ENCODE data around the gene HECA.
A peak's percentile ranks its signal among the peaks of the same experiment; 100 is the strongest.

Gene HECA

DNA sequence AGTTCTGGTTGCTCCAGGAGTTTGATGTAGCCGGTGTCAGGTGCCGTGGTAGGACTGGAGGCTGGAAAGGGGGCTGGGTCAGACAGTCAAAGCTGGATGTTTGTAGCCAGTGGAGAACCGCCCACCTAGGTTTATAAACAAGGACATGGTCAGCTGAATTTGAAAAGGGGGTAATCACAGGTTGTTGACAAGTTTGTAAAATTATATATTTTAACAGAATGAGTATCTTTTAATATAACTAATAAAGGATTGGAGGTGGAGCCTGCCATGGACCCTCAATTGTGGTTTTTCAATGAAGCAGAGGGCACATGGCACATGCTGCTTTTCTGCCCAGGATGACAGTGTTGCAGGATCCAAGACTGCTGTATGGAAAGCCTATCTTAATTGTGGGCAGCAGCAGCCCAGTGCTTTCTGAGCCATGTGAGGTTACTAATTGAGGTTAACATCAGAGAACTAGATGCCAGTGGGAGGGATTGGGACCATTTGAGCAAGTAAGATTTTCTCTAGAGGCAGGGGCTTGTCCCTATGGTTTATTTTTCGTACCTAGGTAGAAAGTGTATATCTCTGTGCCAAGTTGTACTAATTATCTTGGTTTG is 9.7 kb downstream of the HECA start:
- ATAC-seq (replicated peaks; ENCODE audit: extremely low read depth, poor library complexity, severe bottlenecking) (no peak), DNase-seq (ENCODE audit: low spot score in 2 of 2) (no peak)
- H3K4me3 Mint-ChIP-seq, result peak overlapping the region; percentile 74
- no peaks in the 10 kb centered on the region for H3K27me3 Mint-ChIP-seq
- H3K27ac Mint-ChIP-seq (ENCODE audit: low read depth), result peak overlapping the region; percentile 91
- H3K4me1 Mint-ChIP-seq, result peaks cover 84% of the 10 kb centered on the region
- no peaks in the 10 kb centered on the region for H3K9me3 Mint-ChIP-seq
- H3K36me3 Mint-ChIP-seq (ENCODE audit: insufficient read depth), result peaks cover 33% of the 10 kb centered on the region

DNA sequence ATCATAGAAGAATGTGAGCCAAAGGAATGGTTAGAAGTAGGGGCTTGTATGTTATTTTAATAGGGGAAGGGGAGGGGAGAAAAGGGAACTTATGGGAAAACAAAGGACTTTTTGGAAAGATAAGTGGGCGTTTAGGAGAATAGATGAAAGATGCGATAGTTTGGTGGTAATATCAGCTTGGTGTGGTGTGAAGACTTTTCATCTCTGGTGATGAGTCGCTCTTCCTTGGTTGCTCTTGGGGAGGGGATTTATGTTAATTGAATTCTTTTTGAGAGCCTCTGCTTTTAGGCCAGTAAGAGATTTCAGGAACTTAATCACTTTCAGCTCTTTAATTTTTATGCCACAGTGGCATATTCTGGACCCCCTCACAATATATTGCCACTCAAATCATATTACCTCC is 10.8 kb downstream of the HECA start:
- Mint-ChIP-seq H3K36me3 (ENCODE audit: insufficient read depth) (peaks cover 33% of the 10 kb centered on the region), H3K4me1 (peaks cover 84% of the 10 kb centered on the region), H3K9me3 (no peaks in the 10 kb centered on the region), H3K4me3 (peak overlapping the region; percentile 74), H3K27me3 (no peaks in the 10 kb centered on the region), H3K27ac (ENCODE audit: low read depth) (peak overlapping the region; percentile 91)
- DNase-seq (ENCODE audit: low spot score in 2 of 2) (no peak), ATAC-seq (replicated peaks; ENCODE audit: extremely low read depth, poor library complexity, severe bottlenecking) (no peak)

DNA sequence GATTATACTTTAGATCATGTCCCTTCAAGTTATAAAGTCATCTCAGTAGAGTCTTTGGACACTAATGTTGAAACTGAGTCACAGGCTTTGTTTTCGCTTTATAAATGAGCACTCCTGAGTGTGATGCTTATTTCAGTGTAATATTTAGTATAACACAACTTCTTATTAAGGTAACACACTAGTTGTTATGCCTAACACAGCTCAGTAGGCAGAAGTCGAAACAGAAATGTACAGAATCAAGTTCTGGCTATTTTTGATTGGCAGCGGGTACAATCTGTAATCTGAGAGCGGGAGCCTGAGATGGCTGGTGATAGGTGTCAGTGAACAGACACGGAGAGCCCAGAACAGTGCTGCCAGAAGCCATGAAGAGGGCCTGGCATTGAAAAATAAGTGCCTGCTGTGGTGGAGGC is 11.4 kb downstream of the HECA start:
- Mint-ChIP-seq H3K36me3 (ENCODE audit: insufficient read depth) (peaks cover 33% of the 10 kb centered on the region), H3K4me1 (peaks cover 88% of the 10 kb centered on the region), H3K27me3 (no peaks in the 10 kb centered on the region), H3K27ac (ENCODE audit: low read depth) (peak overlapping the region; percentile 91), H3K4me3 (peak overlapping the region; percentile 74), H3K9me3 (no peaks in the 10 kb centered on the region)
- DNase-seq (ENCODE audit: low spot score in 2 of 2), result no peak
- ATAC-seq (replicated peaks; ENCODE audit: extremely low read depth, poor library complexity, severe bottlenecking), result peak; percentile 25

DNA sequence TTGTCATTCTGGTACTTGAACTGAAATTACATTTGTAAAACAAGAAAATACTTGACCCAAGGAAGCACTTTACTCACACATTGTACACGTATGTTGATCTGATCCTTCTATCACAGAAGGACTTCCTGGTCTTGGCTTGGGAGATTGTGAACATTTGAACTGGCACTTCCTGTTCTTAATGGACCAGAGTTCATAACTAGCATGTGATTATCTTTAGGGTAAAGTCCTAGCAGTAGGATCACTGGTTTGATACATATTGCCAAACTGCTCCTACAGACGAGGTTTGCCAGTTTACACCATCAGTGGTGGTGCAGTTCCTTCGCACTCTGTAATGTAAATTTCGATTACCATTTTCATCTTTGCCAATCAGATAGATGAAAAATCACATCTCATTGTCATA is 12.7 kb downstream of the HECA start:
- Mint-ChIP-seq H3K27me3 (no peaks in the 10 kb centered on the region), H3K4me1 (peaks cover 99% of the 10 kb centered on the region), H3K9me3 (no peaks in the 10 kb centered on the region), H3K27ac (ENCODE audit: low read depth) (peak overlapping the region; percentile 91), H3K36me3 (ENCODE audit: insufficient read depth) (peaks cover 25% of the 10 kb centered on the region), H3K4me3 (peak overlapping the region; percentile 74)
- ATAC-seq (replicated peaks; ENCODE audit: extremely low read depth, poor library complexity, severe bottlenecking) (no peak), DNase-seq (ENCODE audit: low spot score in 2 of 2) (no peak)

DNA sequence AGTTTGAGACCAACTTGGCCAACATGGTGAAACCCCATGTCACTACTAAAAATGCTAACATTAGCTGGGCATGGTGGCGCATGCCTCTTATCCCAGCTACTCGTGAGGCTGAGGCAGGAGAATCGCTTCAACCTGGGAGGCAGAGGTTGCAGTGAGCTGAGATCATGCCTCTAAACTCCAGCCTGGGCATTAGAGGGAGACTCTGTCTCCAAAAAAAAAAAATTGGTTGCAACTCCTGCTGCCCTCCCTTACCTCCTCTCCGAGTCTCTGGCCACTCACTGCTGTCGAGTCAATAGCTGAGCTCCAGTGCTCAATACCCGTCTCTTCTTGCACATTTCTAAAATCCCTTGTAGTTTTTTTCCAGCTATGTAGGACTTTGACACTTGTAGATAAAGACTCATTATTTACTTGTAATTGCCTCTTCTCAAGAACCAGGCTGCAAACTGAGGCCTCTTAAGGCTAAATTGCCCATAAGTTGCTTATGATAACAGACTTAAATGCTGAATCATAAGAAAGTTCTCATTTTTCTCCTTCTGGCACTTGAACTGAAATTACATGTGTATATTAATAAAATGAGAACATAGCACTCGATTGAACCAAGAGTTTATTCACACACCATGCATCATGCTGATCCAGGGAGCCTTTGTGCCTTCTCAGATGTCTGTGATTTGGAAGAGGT is 13.8 kb downstream of the HECA start:
- peaks cover 88% of the 10 kb centered on the region for H3K4me1 Mint-ChIP-seq
- no peak for DNase-seq (ENCODE audit: low spot score in 2 of 2)
- no peak for ATAC-seq (replicated peaks; ENCODE audit: extremely low read depth, poor library complexity, severe bottlenecking)
- H3K27ac Mint-ChIP-seq (ENCODE audit: low read depth), result no peak overlapping the region
- no peaks in the 10 kb centered on the region for H3K9me3 Mint-ChIP-seq
- H3K4me3 Mint-ChIP-seq, result peak overlapping the region; percentile 74
- peaks cover 18% of the 10 kb centered on the region for H3K36me3 Mint-ChIP-seq (ENCODE audit: insufficient read depth)
- H3K27me3 Mint-ChIP-seq, result no peaks in the 10 kb centered on the region

DNA sequence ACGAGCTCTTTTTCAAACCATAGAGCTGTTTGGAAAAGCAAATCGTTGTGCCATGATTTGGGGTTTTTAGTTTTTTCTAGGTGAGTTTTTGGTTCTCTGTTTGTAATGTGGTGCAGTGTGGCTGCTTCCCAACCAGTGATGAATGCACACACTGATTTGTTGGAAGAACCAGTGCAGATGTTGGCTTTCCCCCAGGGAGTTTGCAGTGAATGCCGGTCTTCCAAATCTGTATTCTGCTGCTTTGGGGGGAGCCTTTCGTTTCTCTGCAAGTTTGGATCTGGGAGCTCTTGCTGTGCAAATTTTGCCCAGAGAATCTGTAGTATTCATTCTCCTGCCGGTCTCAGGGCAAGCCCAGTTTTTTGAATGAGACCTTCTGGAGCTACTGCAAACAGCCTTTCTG is 14.5 kb downstream of the HECA start:
- no peak for ATAC-seq (replicated peaks; ENCODE audit: extremely low read depth, poor library complexity, severe bottlenecking)
- no peaks in the 10 kb centered on the region for H3K9me3 Mint-ChIP-seq
- H3K27ac Mint-ChIP-seq (ENCODE audit: low read depth), result no peak overlapping the region
- no peak for DNase-seq (ENCODE audit: low spot score in 2 of 2)
- H3K27me3 Mint-ChIP-seq, result no peaks in the 10 kb centered on the region
- H3K4me1 Mint-ChIP-seq, result peaks cover 88% of the 10 kb centered on the region
- H3K36me3 Mint-ChIP-seq (ENCODE audit: insufficient read depth), result peaks cover 17% of the 10 kb centered on the region
- H3K4me3 Mint-ChIP-seq, result peak overlapping the region; percentile 74

DNA sequence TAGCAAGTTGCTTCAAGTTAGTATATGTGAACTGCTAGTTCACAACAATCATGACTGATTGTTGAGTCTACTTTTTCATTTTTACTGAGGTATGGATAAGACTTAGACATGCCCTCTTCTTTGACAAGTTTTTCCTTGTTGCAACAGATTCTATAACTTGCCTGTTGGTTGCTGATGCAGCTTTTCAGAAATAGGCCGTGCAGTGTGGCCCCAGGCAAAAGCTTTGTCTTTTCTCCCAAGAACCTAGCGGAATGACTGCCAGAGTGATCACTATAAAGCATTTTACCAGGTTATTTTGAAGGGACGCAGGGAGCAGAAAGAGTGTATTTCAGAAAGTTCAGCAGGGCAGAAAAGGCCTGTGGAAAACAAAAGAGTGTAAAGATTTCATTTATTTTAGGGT is 16.0 kb downstream of the HECA start:
- H3K27me3 Mint-ChIP-seq, result no peaks in the 10 kb centered on the region
- DNase-seq (ENCODE audit: low spot score in 2 of 2) (no peak), ATAC-seq (replicated peaks; ENCODE audit: extremely low read depth, poor library complexity, severe bottlenecking) (no peak)
- H3K4me3 Mint-ChIP-seq, result peak overlapping the region; percentile 72
- H3K4me1 Mint-ChIP-seq, result peaks cover 85% of the 10 kb centered on the region
- peaks cover 20% of the 10 kb centered on the region for H3K36me3 Mint-ChIP-seq (ENCODE audit: insufficient read depth)
- peak overlapping the region; percentile 73 for H3K27ac Mint-ChIP-seq (ENCODE audit: low read depth)
- H3K9me3 Mint-ChIP-seq, result no peaks in the 10 kb centered on the region

DNA sequence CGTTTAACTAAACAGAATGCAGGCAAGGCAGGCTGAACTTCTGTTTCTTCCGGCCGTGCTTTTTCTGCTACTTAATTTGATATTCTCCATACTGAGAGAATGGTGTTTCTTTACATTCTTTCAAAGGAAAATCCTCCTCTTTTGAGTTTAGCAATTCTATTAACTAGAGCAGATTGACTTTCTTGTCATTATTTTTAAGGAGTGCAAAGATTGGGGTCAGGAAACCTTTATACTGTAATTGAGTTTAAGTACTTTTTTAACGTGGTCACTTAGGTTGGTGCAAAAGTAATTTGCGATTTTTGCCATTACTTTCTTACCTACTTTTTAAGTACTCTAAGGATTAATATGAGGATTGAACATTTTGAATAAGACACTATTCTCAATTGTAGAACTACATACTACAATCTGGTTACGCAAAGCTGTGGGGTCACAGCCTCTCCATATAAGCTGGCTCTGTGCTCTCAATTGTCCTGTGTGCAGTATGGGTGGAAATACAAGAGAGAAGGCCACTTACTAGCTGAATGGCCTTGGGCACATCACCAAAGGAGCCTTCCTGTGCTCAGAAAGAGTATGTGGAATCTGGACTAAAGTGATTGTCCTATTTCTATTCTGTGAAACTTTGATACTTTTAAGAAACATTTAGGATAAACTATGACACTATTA is 16.7 kb downstream of the HECA start:
- DNase-seq (ENCODE audit: low spot score in 2 of 2), result no peak
- Mint-ChIP-seq H3K4me1 (peaks cover 83% of the 10 kb centered on the region), H3K4me3 (peak overlapping the region; percentile 72), H3K9me3 (no peaks in the 10 kb centered on the region), H3K27ac (ENCODE audit: low read depth) (peak overlapping the region; percentile 73), H3K27me3 (no peaks in the 10 kb centered on the region), H3K36me3 (ENCODE audit: insufficient read depth) (peaks cover 23% of the 10 kb centered on the region)
- ATAC-seq (replicated peaks; ENCODE audit: extremely low read depth, poor library complexity, severe bottlenecking), result no peak

DNA sequence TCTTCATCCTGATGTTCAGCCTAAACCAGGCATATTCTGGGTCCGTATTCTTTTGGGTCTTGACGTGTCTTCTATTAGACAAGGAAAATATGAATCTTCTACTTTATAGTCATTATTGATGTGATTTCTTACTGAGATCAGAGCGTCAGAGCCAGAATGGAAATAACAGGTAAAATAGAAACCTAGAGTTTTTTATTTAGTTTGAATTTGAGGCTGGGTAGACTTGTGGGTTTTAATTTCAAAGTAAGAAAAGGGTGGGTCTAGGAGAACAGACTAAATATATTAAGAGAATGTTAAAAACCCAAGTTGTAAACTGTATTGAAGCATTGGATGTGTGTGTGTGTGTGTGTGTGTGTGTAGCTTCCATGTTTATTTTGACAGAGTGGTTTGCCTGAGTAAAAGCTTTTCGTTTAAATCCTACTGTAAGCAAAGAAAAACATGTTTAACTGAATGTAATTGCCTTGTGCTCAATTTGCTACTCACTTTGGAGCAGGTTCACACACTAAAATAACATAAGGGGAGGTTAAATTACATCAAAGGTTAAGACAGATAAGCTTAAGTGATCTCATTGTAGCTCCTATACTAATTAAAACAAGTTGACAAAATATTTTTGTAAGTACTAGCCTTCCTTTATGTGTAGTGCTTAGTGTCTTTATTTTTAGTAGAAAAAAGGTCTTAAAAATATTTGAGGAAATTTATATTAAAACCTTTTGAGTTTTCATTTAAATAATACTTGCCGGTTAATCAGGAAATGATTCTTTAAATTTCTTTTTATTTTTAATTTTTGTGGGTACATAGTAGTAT is 17.4 kb downstream of the HECA start:
- ATAC-seq (replicated peaks; ENCODE audit: extremely low read depth, poor library complexity, severe bottlenecking) (no peak), DNase-seq (ENCODE audit: low spot score in 2 of 2) (no peak)
- H3K4me1 Mint-ChIP-seq, result peaks cover 83% of the 10 kb centered on the region
- peak overlapping the region; percentile 73 for H3K27ac Mint-ChIP-seq (ENCODE audit: low read depth)
- peaks cover 25% of the 10 kb centered on the region for H3K36me3 Mint-ChIP-seq (ENCODE audit: insufficient read depth)
- no peaks in the 10 kb centered on the region for H3K27me3 Mint-ChIP-seq
- peak overlapping the region; percentile 72 for H3K4me3 Mint-ChIP-seq
- no peaks in the 10 kb centered on the region for H3K9me3 Mint-ChIP-seq

DNA sequence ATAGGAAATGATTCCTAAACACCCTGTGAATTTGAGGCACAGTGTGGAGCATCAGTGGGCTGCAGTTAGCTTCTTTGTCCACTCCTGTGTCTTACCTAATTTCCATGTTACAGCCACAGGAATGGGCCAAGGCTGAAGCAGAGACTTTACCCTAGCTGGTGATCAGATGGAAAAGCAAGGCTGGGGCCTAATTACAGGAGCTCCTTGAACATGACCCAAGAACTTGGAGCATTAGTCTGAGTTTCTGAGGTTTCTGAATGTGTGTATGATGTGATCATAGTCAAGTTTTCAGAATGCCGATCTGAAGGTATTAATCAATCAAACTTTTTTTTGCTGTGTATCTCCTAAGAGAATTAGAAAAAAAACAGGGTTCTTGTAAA is 18.0 kb downstream of the HECA start:
- Mint-ChIP-seq H3K27me3 (no peaks in the 10 kb centered on the region), H3K27ac (ENCODE audit: low read depth) (peak overlapping the region; percentile 73)

DNA sequence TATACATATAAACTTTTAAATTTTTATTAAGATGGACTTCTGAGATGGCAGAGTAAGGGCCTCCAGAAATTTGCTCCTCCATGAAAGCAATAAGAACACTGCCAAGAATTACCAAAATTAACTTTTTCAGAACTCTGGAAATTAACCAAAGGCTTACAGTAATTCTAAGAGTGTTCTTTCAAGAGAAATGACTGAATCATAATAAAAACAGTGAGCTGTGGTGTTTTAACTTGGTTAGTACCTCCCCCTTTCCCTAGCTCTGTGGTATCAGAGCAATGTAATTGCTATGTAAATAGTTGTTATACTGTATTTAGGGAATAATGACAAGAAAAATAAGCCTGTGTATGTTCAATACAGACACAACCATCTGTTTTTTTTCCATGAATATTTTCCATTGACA is 19.0 kb downstream of the HECA start:
- ATAC-seq (replicated peaks; ENCODE audit: extremely low read depth, poor library complexity, severe bottlenecking) (no peak), DNase-seq (ENCODE audit: low spot score in 2 of 2) (no peak)
- peaks cover 26% of the 10 kb centered on the region for H3K36me3 Mint-ChIP-seq (ENCODE audit: insufficient read depth)
- peak overlapping the region; percentile 38 for H3K27ac Mint-ChIP-seq (ENCODE audit: low read depth)
- peaks cover 75% of the 10 kb centered on the region for H3K4me1 Mint-ChIP-seq
- no peaks in the 10 kb centered on the region for H3K9me3 Mint-ChIP-seq
- no peak overlapping the region for H3K4me3 Mint-ChIP-seq
- H3K27me3 Mint-ChIP-seq, result no peaks in the 10 kb centered on the region

More for the DNA sequence above, 18.0 kb downstream of the HECA start:
- Mint-ChIP-seq H3K9me3 (no peaks in the 10 kb centered on the region), H3K4me1 (peaks cover 83% of the 10 kb centered on the region), H3K4me3 (peak overlapping the region; percentile 72), H3K36me3 (ENCODE audit: insufficient read depth) (peaks cover 26% of the 10 kb centered on the region)
- no peak for ATAC-seq (replicated peaks; ENCODE audit: extremely low read depth, poor library complexity, severe bottlenecking)
- no peak for DNase-seq (ENCODE audit: low spot score in 2 of 2)

DNA sequence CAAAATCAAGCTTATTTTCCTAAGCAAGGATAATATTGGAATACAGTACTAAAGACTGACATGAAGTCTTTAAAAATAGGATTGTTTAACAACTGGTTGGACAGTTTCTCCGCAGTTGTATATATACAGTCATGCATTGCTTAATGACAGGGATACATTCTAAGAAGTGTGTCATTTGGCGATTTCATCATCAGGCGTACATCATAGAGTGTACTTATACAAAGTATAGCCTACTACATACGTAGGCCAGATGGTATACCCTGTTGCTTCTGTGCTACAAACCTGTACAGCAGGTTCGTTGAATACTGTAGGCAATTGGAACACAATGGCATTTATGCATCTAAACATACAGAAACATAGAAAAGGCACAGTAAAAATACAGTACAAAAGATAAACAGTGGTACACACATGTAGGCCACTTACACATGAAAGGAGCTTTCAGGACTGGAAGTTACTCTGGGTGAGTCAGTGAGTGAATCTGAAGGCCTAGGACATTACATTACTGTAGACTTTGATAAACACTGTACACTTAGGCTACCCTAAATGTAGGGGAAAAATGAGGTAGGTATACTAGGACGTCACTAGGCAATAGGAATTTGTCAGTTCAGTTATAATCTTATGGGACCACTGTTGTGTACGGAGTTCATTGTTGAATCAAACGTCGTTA is 20.1 kb downstream of the HECA start:
- peak overlapping the region; percentile 38 for H3K27ac Mint-ChIP-seq (ENCODE audit: low read depth)
- peaks cover 26% of the 10 kb centered on the region for H3K36me3 Mint-ChIP-seq (ENCODE audit: insufficient read depth)
- no peaks in the 10 kb centered on the region for H3K27me3 Mint-ChIP-seq
- H3K4me3 Mint-ChIP-seq, result peak overlapping the region; percentile 4
- H3K9me3 Mint-ChIP-seq, result no peaks in the 10 kb centered on the region
- ATAC-seq (replicated peaks; ENCODE audit: extremely low read depth, poor library complexity, severe bottlenecking) (peak; percentile 22), DNase-seq (ENCODE audit: low spot score in 2 of 2) (no peak)
- H3K4me1 Mint-ChIP-seq, result peaks cover 69% of the 10 kb centered on the region
